Measurements from ENCODE around the gene RHBDD2.

RHBDD2 gene

GRCh38 chr7:75914169-75914654 lies 35.4 kb downstream of the RHBDD2 start:
- H3K9me3 ChIP-seq (ENCODE audit: control insufficient read depth in 1 of 2, low read length in 2 of 2): no peaks in the 10 kb centered on the region
- no peaks in the 10 kb centered on the region for H3K27me3 ChIP-seq (ENCODE audit: low read depth, low read length)
- peaks cover 8 to 15% of the 10 kb centered on the region in 2 donors for H3K4me1 ChIP-seq (ENCODE audit: control insufficient read depth in 1 of 2, insufficient read depth in 2 of 2, low read length in 2 of 2)
- H3K27ac ChIP-seq (ENCODE audit: low read length): peak overlapping the region; percentile 60
- no peaks in the 10 kb centered on the region for H3K36me3 ChIP-seq (ENCODE audit: control insufficient read depth in 1 of 2, insufficient read depth in 2 of 2, low read length in 2 of 2)
- H3K4me3 ChIP-seq (ENCODE audit: low read depth in 1 of 2, low read length in 2 of 2): peak overlapping the region; percentile 72 to 94

GRCh38 chr7:75914655-75915415 lies 36.0 kb downstream of the RHBDD2 start, which contains the start of gene POR:
TSS of gene POR (plus strand) at chr7:75915155. CDS start at chr7:75954002, 38,847 bp downstream.
- peak within 1 kb of the TSS; percentile 68 for H3K27ac ChIP-seq (ENCODE audit: low read length)
- peak within 1 kb of the TSS; percentile 84 to 94 for H3K4me3 ChIP-seq (ENCODE audit: low read depth in 1 of 2, low read length in 2 of 2)
- no peaks in the 10 kb centered on the region for H3K9me3 ChIP-seq (ENCODE audit: control insufficient read depth in 1 of 2, low read length in 2 of 2)
- H3K4me1 ChIP-seq (ENCODE audit: control insufficient read depth in 1 of 2, insufficient read depth in 2 of 2, low read length in 2 of 2): peaks cover 8 to 15% of the 10 kb centered on the region in 2 donors
- no peaks in the 10 kb centered on the region for H3K27me3 ChIP-seq (ENCODE audit: low read depth, low read length)
- no peaks in the 10 kb centered on the region for H3K36me3 ChIP-seq (ENCODE audit: control insufficient read depth in 1 of 2, insufficient read depth in 2 of 2, low read length in 2 of 2)

GRCh38 chr7:75915416-75916156 lies 36.8 kb downstream of the RHBDD2 start:
- H3K4me3 ChIP-seq (ENCODE audit: low read depth in 1 of 2, low read length in 2 of 2): peak overlapping the region; percentile 84 to 94
- peak overlapping the region; percentile 68 for H3K27ac ChIP-seq (ENCODE audit: low read length)
- peaks cover 8 to 15% of the 10 kb centered on the region in 2 donors for H3K4me1 ChIP-seq (ENCODE audit: control insufficient read depth in 1 of 2, insufficient read depth in 2 of 2, low read length in 2 of 2)

GRCh38 chr7:75916259-75916658 lies 37.4 kb downstream of the RHBDD2 start:
- H3K27me3 ChIP-seq (ENCODE audit: low read depth, low read length): no peaks in the 10 kb centered on the region
- no peaks in the 10 kb centered on the region for H3K9me3 ChIP-seq (ENCODE audit: control insufficient read depth in 1 of 2, low read length in 2 of 2)
- peak overlapping the region; percentile 84 to 94 for H3K4me3 ChIP-seq (ENCODE audit: low read depth in 1 of 2, low read length in 2 of 2)
- H3K27ac ChIP-seq (ENCODE audit: low read length): peak overlapping the region; percentile 68
- H3K4me1 ChIP-seq (ENCODE audit: control insufficient read depth in 1 of 2, insufficient read depth in 2 of 2, low read length in 2 of 2): peaks cover 8 to 15% of the 10 kb centered on the region in 2 donors
- no peaks in the 10 kb centered on the region for H3K36me3 ChIP-seq (ENCODE audit: control insufficient read depth in 1 of 2, insufficient read depth in 2 of 2, low read length in 2 of 2)

More at GRCh38 chr7:75915416-75916156, 36.8 kb downstream of the RHBDD2 start:
- no peaks in the 10 kb centered on the region for H3K9me3 ChIP-seq (ENCODE audit: control insufficient read depth in 1 of 2, low read length in 2 of 2)
- H3K36me3 ChIP-seq (ENCODE audit: control insufficient read depth in 1 of 2, insufficient read depth in 2 of 2, low read length in 2 of 2): no peaks in the 10 kb centered on the region
- no peaks in the 10 kb centered on the region for H3K27me3 ChIP-seq (ENCODE audit: low read depth, low read length)

- peak overlapping the region; percentile 84 to 94 for H3K4me3 ChIP-seq (ENCODE audit: low read depth in 1 of 2, low read length in 2 of 2)
- peaks cover 8 to 15% of the 10 kb centered on the region in 2 donors for H3K4me1 ChIP-seq (ENCODE audit: control insufficient read depth in 1 of 2, insufficient read depth in 2 of 2, low read length in 2 of 2)
- H3K27ac ChIP-seq (ENCODE audit: low read length): no peak overlapping the region
- no peaks in the 10 kb centered on the region for H3K27me3 ChIP-seq (ENCODE audit: low read depth, low read length)
- H3K36me3 ChIP-seq (ENCODE audit: control insufficient read depth in 1 of 2, insufficient read depth in 2 of 2, low read length in 2 of 2): no peaks in the 10 kb centered on the region
- H3K9me3 ChIP-seq (ENCODE audit: control insufficient read depth in 1 of 2, low read length in 2 of 2): no peaks in the 10 kb centered on the region
These were observed 38.1 kb downstream of the RHBDD2 start for GRCh38 chr7:75916685-75917634.

GRCh38 chr7:75920431-75921161 lies 41.8 kb downstream of the RHBDD2 start:
- Histone ChIP-seq H3K4me1 (ENCODE audit: control insufficient read depth in 1 of 2, insufficient read depth in 2 of 2, low read length in 2 of 2) (peaks cover 8 to 9% of the 10 kb centered on the region in 2 donors), H3K36me3 (ENCODE audit: control insufficient read depth in 1 of 2, insufficient read depth in 2 of 2, low read length in 2 of 2) (no peaks in the 10 kb centered on the region), H3K9me3 (ENCODE audit: control insufficient read depth in 1 of 2, low read length in 2 of 2) (no peaks in the 10 kb centered on the region), H3K4me3 (ENCODE audit: low read depth in 1 of 2, low read length in 2 of 2) (no peak overlapping the region), H3K27ac (ENCODE audit: low read length) (no peak overlapping the region), H3K27me3 (ENCODE audit: low read depth, low read length) (no peaks in the 10 kb centered on the region)

GRCh38 chr7:75921479-75921878 lies 42.6 kb downstream of the RHBDD2 start:
- Histone ChIP-seq H3K27ac (ENCODE audit: low read length) (no peak overlapping the region), H3K4me1 (ENCODE audit: control insufficient read depth in 1 of 2, insufficient read depth in 2 of 2, low read length in 2 of 2) (peaks cover 3% of the 10 kb centered on the region in 2 donors), H3K9me3 (ENCODE audit: control insufficient read depth in 1 of 2, low read length in 2 of 2) (no peaks in the 10 kb centered on the region), H3K4me3 (ENCODE audit: low read depth in 1 of 2, low read length in 2 of 2) (no peak overlapping the region), H3K36me3 (ENCODE audit: control insufficient read depth in 1 of 2, insufficient read depth in 2 of 2, low read length in 2 of 2) (no peaks in the 10 kb centered on the region), H3K27me3 (ENCODE audit: low read depth, low read length) (no peaks in the 10 kb centered on the region)

GRCh38 chr7:75922966-75923603 lies 44.3 kb downstream of the RHBDD2 start:
- H3K4me3 ChIP-seq (ENCODE audit: low read depth in 1 of 2, low read length in 2 of 2): no peak overlapping the region
- H3K4me1 ChIP-seq (ENCODE audit: control insufficient read depth in 1 of 2, insufficient read depth in 2 of 2, low read length in 2 of 2): no peaks in the 10 kb centered on the region
- no peaks in the 10 kb centered on the region for H3K36me3 ChIP-seq (ENCODE audit: control insufficient read depth in 1 of 2, insufficient read depth in 2 of 2, low read length in 2 of 2)
- no peaks in the 10 kb centered on the region for H3K27me3 ChIP-seq (ENCODE audit: low read depth, low read length)
- H3K27ac ChIP-seq (ENCODE audit: low read length): no peak overlapping the region
- no peaks in the 10 kb centered on the region for H3K9me3 ChIP-seq (ENCODE audit: control insufficient read depth in 1 of 2, low read length in 2 of 2)

GRCh38 chr7:75924256-75924655 lies 45.4 kb downstream of the RHBDD2 start:
- H3K4me3 ChIP-seq (ENCODE audit: low read depth in 1 of 2, low read length in 2 of 2): no peak overlapping the region
- H3K36me3 ChIP-seq (ENCODE audit: control insufficient read depth in 1 of 2, insufficient read depth in 2 of 2, low read length in 2 of 2): no peaks in the 10 kb centered on the region
- no peak overlapping the region for H3K27ac ChIP-seq (ENCODE audit: low read length)
- no peaks in the 10 kb centered on the region for H3K9me3 ChIP-seq (ENCODE audit: control insufficient read depth in 1 of 2, low read length in 2 of 2)
- no peaks in the 10 kb centered on the region for H3K27me3 ChIP-seq (ENCODE audit: low read depth, low read length)
- H3K4me1 ChIP-seq (ENCODE audit: control insufficient read depth in 1 of 2, insufficient read depth in 2 of 2, low read length in 2 of 2): no peaks in the 10 kb centered on the region

GRCh38 chr7:75924889-75925288 lies 46.1 kb downstream of the RHBDD2 start:
- Histone ChIP-seq H3K27ac (ENCODE audit: low read length) (no peak overlapping the region), H3K36me3 (ENCODE audit: control insufficient read depth in 1 of 2, insufficient read depth in 2 of 2, low read length in 2 of 2) (no peaks in the 10 kb centered on the region), H3K4me3 (ENCODE audit: low read depth in 1 of 2, low read length in 2 of 2) (no peak overlapping the region), H3K4me1 (ENCODE audit: control insufficient read depth in 1 of 2, insufficient read depth in 2 of 2, low read length in 2 of 2) (no peaks in the 10 kb centered on the region), H3K9me3 (ENCODE audit: control insufficient read depth in 1 of 2, low read length in 2 of 2) (no peaks in the 10 kb centered on the region), H3K27me3 (ENCODE audit: low read depth, low read length) (no peaks in the 10 kb centered on the region)
